ENCODE results near the gene NPAS4. TPM values are rescaled to one million over a fixed set of nuclear protein-coding genes. Genes with fewer than 3 reads are reported as not detected.

NPAS4 gene
- total and polyA plus RNA-seq, 8 donors, result 0.08 to 0.63 (median 0.14) TPM; not detected in 5

DNA sequence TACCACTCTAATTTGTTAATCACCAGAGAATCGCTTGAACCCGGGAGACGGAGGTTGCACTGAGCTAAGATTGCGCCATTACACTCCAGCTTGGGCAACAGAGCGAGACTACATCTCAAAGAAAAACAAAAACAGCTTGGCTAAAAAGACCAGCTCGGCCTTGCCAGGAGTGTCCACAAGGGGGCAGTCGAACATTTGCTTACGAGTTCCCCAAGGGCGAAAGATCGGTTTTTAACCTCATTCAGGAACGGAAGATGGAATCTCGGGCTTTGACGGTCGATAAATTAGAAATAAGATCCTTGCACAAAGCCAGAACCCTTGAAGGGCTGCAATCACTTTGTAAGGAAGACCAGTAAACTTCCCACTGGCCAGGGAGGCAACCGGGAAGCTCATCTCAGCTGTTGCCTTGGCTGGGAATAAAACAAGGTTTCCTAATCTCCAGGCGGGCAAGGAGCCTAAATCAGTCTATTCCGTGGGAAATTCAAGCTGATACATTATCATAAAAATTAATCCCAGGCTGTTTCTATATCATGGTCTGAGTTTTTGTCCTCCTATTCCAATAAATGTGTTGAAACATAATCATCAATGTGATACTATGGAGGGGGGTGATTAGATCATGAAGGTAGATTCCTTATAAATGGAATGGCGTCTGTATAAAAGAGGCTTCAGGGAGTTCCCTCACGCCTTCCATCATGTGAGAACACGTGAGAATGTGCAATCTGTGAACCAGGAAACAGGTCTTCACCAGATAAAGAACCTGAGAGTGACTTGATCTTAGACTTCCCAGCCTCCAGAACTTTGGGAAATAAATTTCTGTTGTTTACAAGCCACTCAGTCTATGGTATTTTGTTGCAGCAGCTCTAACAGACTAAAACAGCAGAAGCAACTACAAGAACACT is 34.4 kb upstream of the NPAS4 start:
- DNase-seq (peak; percentile 71 to 94 (median 86)), FAIRE-seq (no peak), ATAC-seq (peak; percentile 81 to 92 (median 90))
- no peaks in the 10 kb centered on the region for H3K9me3 ChIP-seq
- no peaks in the 10 kb centered on the region for H3K36me3 ChIP-seq
- intact Hi-C loops (cut with DNase I), result loop anchor here in 1 of 3 donors (5.0 kb wide), 1 partner anchor 79 kb away; no protein-coding TSS in a partner anchor
- no peaks in the 10 kb centered on the region for H3K27me3 ChIP-seq
- TF ChIP-seq, protein P1, sequence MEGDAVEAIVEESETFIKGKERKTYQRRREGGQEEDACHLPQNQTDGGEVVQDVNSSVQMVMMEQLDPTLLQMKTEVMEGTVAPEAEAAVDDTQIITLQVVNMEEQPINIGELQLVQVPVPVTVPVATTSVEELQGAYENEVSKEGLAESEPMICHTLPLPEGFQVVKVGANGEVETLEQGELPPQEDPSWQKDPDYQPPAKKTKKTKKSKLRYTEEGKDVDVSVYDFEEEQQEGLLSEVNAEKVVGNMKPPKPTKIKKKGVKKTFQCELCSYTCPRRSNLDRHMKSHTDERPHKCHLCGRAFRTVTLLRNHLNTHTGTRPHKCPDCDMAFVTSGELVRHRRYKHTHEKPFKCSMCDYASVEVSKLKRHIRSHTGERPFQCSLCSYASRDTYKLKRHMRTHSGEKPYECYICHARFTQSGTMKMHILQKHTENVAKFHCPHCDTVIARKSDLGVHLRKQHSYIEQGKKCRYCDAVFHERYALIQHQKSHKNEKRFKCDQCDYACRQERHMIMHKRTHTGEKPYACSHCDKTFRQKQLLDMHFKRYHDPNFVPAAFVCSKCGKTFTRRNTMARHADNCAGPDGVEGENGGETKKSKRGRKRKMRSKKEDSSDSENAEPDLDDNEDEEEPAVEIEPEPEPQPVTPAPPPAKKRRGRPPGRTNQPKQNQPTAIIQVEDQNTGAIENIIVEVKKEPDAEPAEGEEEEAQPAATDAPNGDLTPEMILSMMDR (IDR thresholded peaks at IDR 0.05), result peak; percentile 86 to 96 (median 92)
- peak overlapping the region in 2 of 4 donors; percentile 19 to 21 for H3K4me3 ChIP-seq
- 4 to 5% methylated on average over 20 of the region's 20 CpGs for WGBS, 2 donors
- H3K27ac ChIP-seq, result peak overlapping the region in 1 of 4 donors; percentile 62
- no peaks in the 10 kb centered on the region for H3K4me1 ChIP-seq

GRCh38 chr11:66388780-66389386 is 32.0 kb upstream of the NPAS4 start:
- Histone ChIP-seq H3K27me3 (no peaks in the 10 kb centered on the region), H3K4me3 (no peak overlapping the region), H3K4me1 (no peaks in the 10 kb centered on the region), H3K9me3 (no peaks in the 10 kb centered on the region), H3K36me3 (no peaks in the 10 kb centered on the region), H3K27ac (no peak overlapping the region)
- intact Hi-C loops (cut with DNase I), result loop anchor here in 1 of 3 donors (5.0 kb wide), 1 partner anchor 82 kb away; no protein-coding TSS in a partner anchor
- DNase-seq, result peak in 5 of 6 donors; percentile 68 to 78 (median 73)
- TF ChIP-seq, protein P1 (IDR thresholded peaks at IDR 0.05), result peak; percentile 36 to 64 (median 48)
- WGBS, 2 donors, result 27 to 32% methylated on average over 8 of the region's 8 CpGs
- peak; percentile 58 to 90 (median 82) for ATAC-seq
- FAIRE-seq, result no peak

DNA sequence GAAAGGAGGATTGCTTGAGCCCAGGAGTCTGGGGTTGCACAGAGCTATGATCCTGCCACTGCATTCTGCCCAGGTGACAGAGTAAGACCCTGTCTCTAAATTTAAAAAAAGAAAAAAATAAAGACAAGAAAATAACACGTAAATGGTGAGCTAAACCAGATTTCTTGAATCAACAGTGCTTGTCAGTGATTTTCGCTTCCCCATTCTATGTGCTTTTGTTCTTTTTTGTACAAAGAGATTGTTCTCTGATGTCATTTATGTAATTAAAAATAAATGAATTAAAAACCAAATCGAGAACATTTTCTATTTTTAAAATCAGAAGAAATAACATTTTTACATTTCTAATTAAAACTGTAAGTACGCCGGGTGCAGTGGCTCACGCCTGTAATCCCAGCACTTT is 29.5 kb upstream of the NPAS4 start:
- ATAC-seq, result no peak
- 50 to 52% methylated on average over 6 of the region's 6 CpGs for WGBS, 2 donors
- Histone ChIP-seq H3K36me3 (no peaks in the 10 kb centered on the region), H3K27ac (no peak overlapping the region), H3K4me1 (no peaks in the 10 kb centered on the region), H3K27me3 (no peaks in the 10 kb centered on the region), H3K9me3 (no peaks in the 10 kb centered on the region), H3K4me3 (no peak overlapping the region)
- TF ChIP-seq, protein P1 (IDR thresholded peaks at IDR 0.05), result no peak
- DNase-seq, result no peak
- no peak for FAIRE-seq
- intact Hi-C loops (cut with DNase I), result no loop called here

DNA sequence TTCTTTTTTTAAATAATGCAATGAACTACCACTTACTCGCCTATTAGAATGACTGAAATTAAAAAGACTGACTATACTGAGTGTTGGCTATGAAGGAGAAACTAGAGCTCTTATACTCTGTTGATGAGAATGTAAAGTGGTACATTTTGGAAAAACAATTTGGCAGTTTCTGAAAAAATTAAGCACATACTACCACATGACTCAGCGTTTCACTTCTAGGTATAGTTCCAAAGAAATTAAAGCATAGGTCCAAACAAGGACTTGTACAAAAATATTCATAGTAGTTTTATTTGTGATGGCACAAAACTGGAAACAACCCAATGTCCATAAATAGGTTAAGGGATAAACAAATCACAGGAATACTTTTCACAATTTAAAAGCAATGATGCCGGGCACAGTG is 26.9 kb upstream of the NPAS4 start:
- no peak for ATAC-seq
- TF ChIP-seq, protein P1 (IDR thresholded peaks at IDR 0.05), result no peak
- Histone ChIP-seq H3K4me3 (no peak overlapping the region), H3K27ac (no peak overlapping the region), H3K4me1 (no peaks in the 10 kb centered on the region), H3K9me3 (no peaks in the 10 kb centered on the region), H3K36me3 (no peaks in the 10 kb centered on the region), H3K27me3 (no peaks in the 10 kb centered on the region)
- DNase-seq, result no peak
- WGBS, 2 donors, result 67 to 77% methylated on average over 3 of the region's 3 CpGs
- intact Hi-C loops (cut with DNase I), result no loop called here
- no peak for FAIRE-seq

Measured in pancreas (tissue), 10 donors.